Measurements from ENCODE around the gene FBXO24.

The FBXO24 gene

GRCh38 chr7:100612730-100613390 is 26.7 kb downstream of the FBXO24 start:
- no peak for DNase-seq
- intact Hi-C loops (cut with DNase I), result loop anchor here (5.0 kb wide), 1 partner anchor 59 kb away; the partner anchor contains the start of gene GNB2

- no peak for DNase-seq
- intact Hi-C loops (cut with DNase I), result loop anchor here (5.0 kb wide), 1 partner anchor 59 kb away; the partner anchor contains the start of gene GNB2
Measured at GRCh38 chr7:100613412-100614175, 27.5 kb downstream of the FBXO24 start.

- no peak for DNase-seq
- intact Hi-C loops (cut with DNase I), result loop anchor here (5.0 kb wide), 1 partner anchor 58 kb away; the partner anchor contains the start of gene GNB2
Measured at GRCh38 chr7:100614308-100614861, 28.3 kb downstream of the FBXO24 start.

- no peak for DNase-seq
- intact Hi-C loops (cut with DNase I), result no loop called here
Measured at GRCh38 chr7:100620239-100620638, 34.1 kb downstream of the FBXO24 start.

GRCh38 chr7:100620804-100621203 is 34.7 kb downstream of the FBXO24 start:
- DNase-seq, result no peak
- intact Hi-C loops (cut with DNase I), result no loop called here

GRCh38 chr7:100621554-100621953 is 35.4 kb downstream of the FBXO24 start:
- DNase-seq, result no peak
- intact Hi-C loops (cut with DNase I), result no loop called here

- intact Hi-C loops (cut with DNase I), result no loop called here
- no peak for DNase-seq
Measured at GRCh38 chr7:100623951-100624824, 38.1 kb downstream of the FBXO24 start.

- intact Hi-C loops (cut with DNase I), result no loop called here
- DNase-seq, result no peak
Measured at GRCh38 chr7:100626055-100626454, 39.9 kb downstream of the FBXO24 start.

GRCh38 chr7:100626530-100627237 is 40.6 kb downstream of the FBXO24 start:
- peak; percentile 35 to 96 (median 80) for DNase-seq
- intact Hi-C loops (cut with DNase I), result no loop called here

- intact Hi-C loops (cut with DNase I), result no loop called here
- no peak for DNase-seq
Measured at GRCh38 chr7:100627238-100627549, 41.1 kb downstream of the FBXO24 start.

- no peak for DNase-seq
- intact Hi-C loops (cut with DNase I), result no loop called here
Measured at GRCh38 chr7:100629117-100629716, 43.1 kb downstream of the FBXO24 start.

- intact Hi-C loops (cut with DNase I), result no loop called here
- DNase-seq, result no peak
Measured at GRCh38 chr7:100630066-100630465, 43.9 kb downstream of the FBXO24 start.

- DNase-seq, result peak in 7 of 10 donors; percentile 24 to 91 (median 58)
- intact Hi-C loops (cut with DNase I), result no loop called here
Measured at GRCh38 chr7:100632951-100633717, 47.0 kb downstream of the FBXO24 start.

- intact Hi-C loops (cut with DNase I), result no loop called here
- no peak for DNase-seq
Measured at GRCh38 chr7:100639995-100640516, 53.9 kb downstream of the FBXO24 start.

- no peak for DNase-seq
- intact Hi-C loops (cut with DNase I), result no loop called here
Measured at GRCh38 chr7:100640517-100641440, 54.7 kb downstream of the FBXO24 start.

- intact Hi-C loops (cut with DNase I), result no loop called here
- no peak for DNase-seq
Measured at GRCh38 chr7:100641463-100641859, 55.3 kb downstream of the FBXO24 start, which contains the start of gene TFR2. TFR2 (minus strand) TSS chr7:100641552; CDS start chr7:100641509, 43 bp downstream.

GRCh38 chr7:100641860-100642533 is 55.9 kb downstream of the FBXO24 start:
- intact Hi-C loops (cut with DNase I), result no loop called here
- no peak for DNase-seq

Measured in posterior cingulate gyrus (tissue), 11 donors.